ENCODE measurements around the gene OVOL3.
A peak's percentile ranks its signal among the peaks of the same experiment; 100 is the strongest.
"Not testable (repeated sequence)": the region's sequence is repeated elsewhere in the genome, so short reads cannot be mapped to it uniquely, and the experiment has no call there.

OVOL3 gene

DNA sequence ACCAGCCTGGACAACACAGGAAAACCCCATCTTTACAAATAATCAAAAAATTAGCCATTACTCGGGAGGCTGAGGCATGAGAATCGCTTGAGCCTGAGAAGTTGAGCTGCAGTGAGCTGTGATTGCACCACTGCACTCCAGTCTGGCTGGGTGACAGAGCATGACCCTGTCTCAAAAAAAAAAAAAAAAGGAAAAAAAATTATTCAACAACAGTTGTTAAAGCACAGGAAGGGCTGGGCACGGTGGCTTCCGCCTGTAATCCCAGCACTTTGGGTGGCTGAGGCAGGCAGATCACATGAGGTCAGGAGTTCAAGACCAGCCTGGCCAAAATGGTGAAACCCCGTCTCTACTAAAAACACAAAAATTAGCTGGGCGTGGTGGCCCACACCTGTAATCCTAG lies 20.3 kb downstream of the OVOL3 start:
- DNase-seq (ENCODE audit: low read depth) = not testable (repeated sequence)

- DNase-seq (ENCODE audit: low read depth) = not testable (repeated sequence)
These were observed 23.9 kb downstream of the OVOL3 start for GRCh38 chr19:36134867-36135266.

DNA sequence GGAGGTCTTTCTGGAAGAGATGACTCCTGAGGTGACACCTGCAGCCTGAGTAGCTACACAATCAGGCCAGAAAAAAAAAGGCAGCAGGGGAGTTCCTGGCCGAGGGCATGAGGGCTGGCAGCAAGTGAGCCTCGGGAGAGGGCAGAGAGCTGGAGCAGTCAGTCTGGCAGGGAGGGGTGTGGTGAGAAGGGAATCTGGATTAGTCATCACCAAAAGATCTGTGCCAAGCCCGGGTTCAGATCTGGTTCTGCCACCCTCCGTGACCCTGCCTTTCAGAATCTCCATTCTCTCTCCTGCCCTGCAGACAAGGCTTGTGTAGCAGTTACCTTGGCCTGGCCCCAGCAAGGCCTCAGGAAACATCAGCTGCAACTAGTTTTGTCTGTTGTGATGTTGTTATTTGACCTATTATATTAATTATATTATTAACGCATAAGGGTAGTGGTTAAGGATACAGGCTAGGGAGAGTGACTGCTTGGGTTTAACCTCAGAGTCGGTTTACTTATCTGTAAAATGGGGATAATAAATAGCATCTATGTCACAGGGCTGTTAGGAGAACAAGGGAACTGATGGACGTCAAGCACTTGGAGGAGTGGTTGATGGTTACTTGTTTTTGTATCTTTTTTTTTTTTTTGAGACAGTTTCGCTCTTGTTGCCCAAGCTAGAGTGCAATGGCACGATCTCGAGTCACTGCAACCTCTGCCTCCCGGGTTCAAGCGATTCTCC lies 26.2 kb downstream of the OVOL3 start:
- no peak for DNase-seq (ENCODE audit: low read depth)

- no peak for DNase-seq (ENCODE audit: low read depth)
These were observed 28.2 kb downstream of the OVOL3 start for GRCh38 chr19:36139120-36139472.

DNA sequence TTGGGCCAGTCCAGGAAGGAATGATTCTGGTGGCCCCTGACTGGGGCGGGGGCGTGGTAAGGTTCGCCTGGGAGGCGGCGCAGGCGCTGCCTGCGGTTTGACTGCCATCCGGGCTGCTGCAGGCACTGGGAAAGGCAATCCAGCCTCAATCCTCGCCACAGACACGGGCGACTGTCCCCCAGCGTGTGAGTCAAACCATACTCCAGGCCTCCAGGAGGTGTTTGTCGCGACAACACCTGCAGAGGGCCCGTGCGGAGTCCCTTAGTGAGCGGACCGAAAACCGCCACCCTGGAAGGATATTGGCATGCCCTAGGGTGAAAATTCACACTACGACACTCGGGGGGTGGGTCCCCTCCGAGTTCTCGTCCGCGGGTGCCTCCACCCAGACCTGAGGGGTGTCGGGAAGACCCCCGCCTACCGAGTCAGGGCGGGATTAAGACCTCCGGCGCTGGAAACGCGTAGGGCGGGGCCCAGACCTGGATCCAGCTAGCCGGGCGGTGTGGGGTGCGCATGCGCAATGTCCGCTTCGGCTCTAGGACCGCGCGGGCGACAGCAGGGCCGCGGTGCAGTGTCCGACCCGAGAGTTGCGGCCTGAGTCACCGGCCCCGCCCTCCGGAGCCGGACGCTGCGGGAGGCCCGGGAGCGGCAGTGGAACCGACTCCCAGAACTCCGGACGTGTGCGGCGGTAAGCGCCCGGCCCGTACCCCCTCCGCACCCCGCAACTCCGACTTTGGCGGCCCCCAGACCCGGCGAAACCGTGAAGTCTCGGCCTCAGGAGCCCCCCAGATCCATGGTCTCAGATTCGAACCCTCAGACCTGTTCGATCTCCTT lies 28.7 kb downstream of the OVOL3 start, which contains the start of gene CAPNS1:
CAPNS1 (plus strand) TSS at position 594 of the 831 bp plus-strand sequence. CDS start 946 bp downstream, outside the sequence.
- peak; percentile 89 for DNase-seq (ENCODE audit: low read depth)

DNA sequence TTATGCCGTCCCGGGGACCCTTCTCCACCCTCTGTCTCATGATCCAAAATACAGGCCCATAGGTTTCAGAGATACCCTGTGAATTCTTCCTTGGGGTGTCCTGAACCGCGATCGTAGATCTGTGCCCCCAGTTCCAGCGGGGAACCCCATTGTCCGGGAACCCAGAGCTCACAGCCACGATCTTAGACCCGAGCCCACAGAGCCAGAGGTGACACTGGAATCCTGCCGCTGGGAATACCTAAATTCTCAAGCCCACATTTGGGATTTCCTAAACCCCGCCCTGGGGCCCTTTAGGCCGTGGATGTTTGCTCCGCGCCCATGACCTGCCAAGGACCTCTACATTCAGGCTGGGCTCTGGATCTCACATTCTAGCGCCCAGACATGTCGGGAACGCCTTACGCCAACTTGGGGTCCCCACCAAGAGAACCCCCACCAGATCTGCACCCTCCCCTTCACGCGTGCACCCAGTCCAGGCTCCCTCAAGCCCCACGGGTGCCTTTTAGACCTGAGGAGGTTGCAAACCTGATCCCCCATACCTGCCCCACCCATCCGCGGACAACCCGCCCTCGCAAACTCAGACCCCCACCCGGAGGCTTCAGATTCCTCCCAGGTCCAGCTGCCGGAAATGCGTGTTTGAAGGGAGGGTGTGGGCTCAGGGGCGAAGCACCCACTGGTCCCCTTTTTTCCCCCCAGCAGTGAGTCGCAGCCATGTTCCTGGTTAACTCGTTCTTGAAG lies 29.5 kb downstream of the OVOL3 start:
- DNase-seq (ENCODE audit: low read depth) = peak; percentile 20

DNA sequence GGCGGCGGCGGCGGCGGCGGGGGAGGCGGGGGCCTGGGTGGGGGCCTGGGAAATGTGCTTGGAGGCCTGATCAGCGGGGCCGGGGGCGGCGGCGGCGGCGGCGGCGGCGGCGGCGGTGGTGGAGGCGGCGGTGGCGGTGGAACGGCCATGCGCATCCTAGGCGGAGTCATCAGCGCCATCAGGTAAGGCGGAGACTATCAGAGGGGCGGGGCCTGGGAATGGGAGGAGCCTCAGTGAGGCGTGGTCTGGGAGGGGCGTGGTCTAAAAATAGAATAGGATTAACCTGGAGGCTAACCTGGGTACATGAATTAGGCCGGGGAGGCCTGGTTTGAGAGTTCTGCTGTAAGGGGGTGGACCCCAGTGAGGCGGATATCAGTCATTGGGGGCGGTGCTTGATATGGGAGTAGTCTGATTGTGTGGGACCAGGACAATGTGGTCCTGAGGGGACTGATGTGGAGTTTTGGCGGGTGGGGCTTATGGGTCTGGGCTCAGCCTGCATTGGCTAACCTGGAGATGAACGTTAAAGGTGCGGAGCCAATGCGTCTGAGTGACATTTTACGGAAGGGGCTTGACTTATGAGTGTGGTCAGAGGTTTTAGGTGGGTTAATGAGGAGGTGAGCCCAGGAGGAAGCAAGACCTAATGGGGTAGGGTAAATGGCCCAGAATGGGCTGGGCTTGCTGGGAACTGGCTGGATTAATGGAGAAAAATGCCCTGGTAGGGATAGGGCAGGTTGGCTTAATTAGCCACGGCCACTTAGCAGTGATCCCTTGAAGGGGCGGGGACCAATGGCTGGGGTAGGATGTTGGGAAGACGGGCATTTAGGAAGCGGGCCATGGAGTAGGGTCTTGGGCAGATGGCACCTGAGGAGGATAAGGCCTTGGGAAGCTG lies 30.3 kb downstream of the OVOL3 start:
- peak; percentile 89 for DNase-seq (ENCODE audit: low read depth)

DNA sequence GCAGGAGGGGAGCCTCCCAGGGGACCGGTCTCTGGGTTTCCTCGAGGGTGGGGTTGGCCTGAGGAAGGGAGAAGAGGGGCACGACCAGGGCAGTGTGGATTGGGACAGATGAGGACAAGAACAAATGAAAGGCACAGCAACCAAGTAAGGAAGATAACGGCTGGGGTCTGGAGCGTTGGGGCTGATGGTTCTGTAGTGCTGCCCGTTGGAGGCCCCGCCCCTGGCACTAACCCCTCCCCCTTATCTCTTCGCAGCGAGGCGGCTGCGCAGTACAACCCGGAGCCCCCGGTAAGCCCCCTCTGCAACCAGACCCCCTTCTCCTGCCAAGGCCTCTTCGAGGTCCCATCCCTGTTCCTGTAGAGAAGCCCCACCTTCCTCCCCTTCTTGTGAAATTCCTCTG lies 31.1 kb downstream of the OVOL3 start:
- DNase-seq (ENCODE audit: low read depth) = no peak

- DNase-seq (ENCODE audit: low read depth) = no peak
These were observed 31.6 kb downstream of the OVOL3 start for GRCh38 chr19:36142496-36142895.

GRCh38 chr19:36144624-36145023 lies 33.7 kb downstream of the OVOL3 start:
- no peak for DNase-seq (ENCODE audit: low read depth)

DNA sequence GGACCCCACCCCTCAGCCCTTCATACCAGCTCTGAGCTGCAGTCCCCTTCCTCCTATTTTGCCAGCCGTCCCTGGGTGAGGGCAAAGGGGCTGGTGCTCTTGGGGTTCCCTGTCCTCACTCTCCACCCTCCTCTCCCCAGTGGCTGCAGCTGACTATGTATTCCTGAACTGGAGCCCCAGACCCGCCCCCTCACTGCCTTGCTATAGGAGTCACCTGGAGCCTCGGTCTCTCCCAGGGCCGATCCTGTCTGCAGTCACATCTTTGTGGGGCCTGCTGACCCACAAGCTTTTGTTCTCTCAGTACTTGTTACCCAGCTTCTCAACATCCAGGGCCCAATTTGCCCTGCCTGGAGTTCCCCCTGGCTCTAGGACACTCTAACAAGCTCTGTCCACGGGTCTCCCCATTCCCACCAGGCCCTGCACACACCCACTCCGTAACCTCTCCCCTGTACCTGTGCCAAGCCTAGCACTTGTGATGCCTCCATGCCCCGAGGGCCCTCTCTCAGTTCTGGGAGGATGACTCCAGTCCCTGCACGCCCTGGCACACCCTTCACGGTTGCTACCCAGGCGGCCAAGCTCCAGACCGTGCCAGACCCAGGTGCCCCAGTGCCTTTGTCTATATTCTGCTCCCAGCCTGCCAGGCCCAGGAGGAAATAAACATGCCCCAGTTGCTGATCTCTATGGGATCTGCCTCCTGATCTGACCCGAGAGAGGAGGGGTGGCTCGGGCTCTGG lies 38.9 kb downstream of the OVOL3 start:
- no peak for DNase-seq (ENCODE audit: low read depth)

DNA sequence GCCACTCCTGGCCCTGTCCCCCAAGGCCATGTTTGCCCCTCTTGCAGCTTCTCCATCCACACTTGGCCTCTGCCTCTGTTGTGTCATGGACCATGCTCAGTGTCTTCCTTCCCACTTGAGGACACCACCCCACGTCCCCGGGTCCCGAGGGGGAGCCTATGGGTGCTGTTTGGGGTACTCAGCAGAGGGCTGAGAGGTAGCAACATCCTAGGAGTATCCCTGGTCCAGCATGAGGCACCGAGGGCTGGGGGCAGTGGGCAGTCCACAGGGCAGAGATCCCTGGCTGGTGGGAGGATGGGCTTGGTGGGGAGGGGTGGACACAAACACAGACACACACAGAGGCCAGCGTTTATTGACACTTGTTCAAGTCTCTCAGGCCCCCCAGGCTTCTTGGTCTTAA lies 39.6 kb downstream of the OVOL3 start:
- no peak for DNase-seq (ENCODE audit: low read depth)

GRCh38 chr19:36151144-36152018 lies 40.4 kb downstream of the OVOL3 start:
- DNase-seq (ENCODE audit: low read depth) = no peak

DNA sequence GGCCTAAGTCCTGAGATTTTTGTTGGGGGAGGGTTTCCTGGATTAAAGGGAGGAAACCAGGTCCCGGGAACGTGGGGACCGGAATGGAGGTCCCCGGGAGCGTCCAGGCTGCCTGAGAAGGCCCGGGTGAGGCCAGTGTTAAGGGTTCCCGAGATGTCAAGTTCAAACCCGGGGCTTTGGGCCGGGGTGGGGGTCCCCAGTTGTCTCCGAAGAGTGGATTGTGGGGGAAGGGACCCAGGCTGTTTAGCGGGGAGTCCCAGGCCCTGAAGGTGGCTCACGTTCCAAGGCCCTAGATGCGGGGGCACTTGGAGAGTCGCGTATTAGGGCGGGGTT lies 41.0 kb downstream of the OVOL3 start:
- no peak for DNase-seq (ENCODE audit: low read depth)

DNA sequence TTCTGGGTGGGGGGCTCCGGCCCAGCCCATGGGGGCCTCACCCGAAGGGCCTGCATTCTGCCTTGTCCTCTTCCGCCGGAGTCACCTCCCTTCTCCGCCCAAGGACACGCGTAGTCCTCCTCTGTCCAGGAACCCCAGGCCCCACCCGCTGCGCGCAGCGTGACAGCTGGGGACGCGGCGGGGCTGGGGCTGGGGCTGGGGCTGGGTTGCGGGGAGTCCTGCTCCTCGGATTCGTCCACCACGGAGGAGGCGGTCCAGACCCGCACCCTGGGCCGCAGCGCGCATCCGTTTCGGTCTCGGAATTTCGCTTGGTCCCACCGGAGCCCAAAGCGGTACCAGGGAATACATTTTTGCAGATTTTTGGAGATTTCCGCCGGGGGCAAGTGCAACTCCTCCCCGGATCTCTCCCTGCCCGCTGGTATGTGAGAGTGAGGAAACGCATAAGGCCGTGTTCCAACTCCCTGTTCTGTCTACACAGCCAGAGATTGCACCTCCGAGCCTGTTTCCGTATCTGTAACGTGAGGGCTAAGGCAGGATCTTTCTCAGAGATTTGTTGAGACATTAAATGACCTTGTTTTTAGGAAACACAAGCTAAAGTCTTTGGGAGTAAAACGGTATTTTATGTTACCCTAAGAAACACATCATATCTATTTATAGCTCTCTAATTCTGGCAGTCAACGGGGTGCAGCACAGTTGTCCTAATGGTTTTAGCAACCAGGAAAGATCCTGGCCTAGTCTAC lies 41.6 kb downstream of the OVOL3 start, which contains the start of gene COX7A1:
COX7A1 (minus strand) TSS at position 96 of the 740 bp plus-strand sequence; CDS start at position 56, 40 bp downstream.
- DNase-seq (ENCODE audit: low read depth) = no peak

- DNase-seq (ENCODE audit: low read depth) = no peak
These were observed 42.2 kb downstream of the OVOL3 start for GRCh38 chr19:36153126-36153525.

DNA sequence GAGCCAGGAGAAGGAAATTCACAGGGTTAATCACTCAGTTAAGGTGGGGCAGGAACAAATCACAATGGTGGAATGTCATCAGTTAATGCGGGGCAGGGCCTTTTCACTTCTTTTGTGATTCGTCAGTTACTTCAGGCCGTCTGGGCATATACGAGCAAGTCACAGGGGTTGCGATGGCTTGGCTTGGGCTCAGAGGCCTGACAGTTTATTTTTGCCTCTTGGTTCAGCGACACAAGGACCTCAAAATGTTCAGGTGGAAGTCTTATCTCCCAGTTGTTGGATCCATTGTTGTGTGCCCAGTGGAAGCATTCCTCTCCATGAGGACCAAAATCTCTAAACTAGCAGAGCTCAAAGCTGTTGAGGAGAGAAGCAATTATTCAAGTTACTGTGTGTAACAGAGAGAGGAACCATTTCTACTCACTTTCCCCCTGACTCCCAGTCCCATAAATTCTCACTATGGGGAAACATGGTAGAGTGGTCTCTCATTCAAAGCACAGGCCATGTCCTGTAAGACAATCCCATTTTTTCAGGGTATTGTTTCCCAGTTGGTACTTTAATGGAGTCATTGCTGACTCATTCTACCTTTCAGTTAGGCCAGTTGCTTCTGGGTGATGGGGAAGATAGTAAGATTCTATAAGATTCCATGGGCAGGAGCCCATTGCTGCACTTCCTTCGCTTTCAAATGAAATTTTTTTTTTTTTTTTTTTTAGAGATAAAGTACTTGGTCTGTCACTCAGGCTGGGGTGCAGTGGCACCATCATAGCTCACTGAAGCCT lies 50.1 kb downstream of the OVOL3 start:
- DNase-seq (ENCODE audit: low read depth) = no peak
